ENCODE data around the gene STXBP6. TPM values are rescaled to one million over a fixed set of nuclear protein-coding genes. Genes with fewer than 3 reads are reported as not detected.

STXBP6 gene
- total RNA-seq, 4 donors from 2014 or later = 10.7 to 62.8 (median 55.9) TPM

DNA sequence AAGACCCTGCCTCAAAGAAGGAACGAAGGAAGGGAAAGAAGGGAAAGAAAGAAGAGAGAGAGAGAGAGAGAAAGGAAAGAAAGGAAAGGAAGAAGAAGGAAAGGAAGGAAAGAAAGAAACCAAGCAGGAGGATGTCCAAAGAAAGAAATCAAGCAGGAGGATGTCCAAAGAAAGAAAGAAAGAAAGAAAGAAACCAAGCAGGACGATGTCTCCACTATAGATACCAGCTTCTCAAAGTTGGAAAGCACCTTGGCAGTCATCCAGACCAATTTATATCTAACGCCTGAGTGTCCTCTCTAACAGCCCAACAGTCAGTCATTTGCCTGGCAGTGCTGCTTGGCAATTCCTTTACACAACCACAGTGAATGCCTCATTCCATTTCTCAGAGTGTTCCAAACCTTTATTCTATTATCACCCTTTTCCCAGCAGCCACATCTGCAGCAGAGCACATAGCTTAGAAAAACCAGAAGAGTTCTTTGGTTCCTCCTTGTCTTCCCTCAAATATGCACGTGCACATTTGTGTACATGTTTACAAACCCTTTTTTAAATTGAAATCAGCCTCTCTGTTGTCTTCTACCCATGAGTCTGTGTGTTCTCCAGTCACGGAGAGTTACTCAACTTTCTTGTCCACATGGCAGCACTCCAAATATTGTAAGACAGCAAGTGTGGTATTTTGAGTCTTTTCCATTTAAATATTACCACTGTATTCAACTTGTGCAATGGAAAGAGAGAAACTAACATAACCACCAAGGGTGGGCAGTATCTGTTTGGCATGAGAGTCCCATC, 138.4 kb downstream of the STXBP6 start:
- H3K4me3 ChIP-seq = no peak overlapping the region
- DNase-seq = no peak
- TF ChIP-seq, protein P1, sequence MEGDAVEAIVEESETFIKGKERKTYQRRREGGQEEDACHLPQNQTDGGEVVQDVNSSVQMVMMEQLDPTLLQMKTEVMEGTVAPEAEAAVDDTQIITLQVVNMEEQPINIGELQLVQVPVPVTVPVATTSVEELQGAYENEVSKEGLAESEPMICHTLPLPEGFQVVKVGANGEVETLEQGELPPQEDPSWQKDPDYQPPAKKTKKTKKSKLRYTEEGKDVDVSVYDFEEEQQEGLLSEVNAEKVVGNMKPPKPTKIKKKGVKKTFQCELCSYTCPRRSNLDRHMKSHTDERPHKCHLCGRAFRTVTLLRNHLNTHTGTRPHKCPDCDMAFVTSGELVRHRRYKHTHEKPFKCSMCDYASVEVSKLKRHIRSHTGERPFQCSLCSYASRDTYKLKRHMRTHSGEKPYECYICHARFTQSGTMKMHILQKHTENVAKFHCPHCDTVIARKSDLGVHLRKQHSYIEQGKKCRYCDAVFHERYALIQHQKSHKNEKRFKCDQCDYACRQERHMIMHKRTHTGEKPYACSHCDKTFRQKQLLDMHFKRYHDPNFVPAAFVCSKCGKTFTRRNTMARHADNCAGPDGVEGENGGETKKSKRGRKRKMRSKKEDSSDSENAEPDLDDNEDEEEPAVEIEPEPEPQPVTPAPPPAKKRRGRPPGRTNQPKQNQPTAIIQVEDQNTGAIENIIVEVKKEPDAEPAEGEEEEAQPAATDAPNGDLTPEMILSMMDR (IDR thresholded peaks at IDR 0.05) = no peak
- TF ChIP-seq POLR2A (IDR thresholded peaks at IDR 0.05) = no peak
- no peaks in the 10 kb centered on the region for H3K36me3 ChIP-seq
- H3K27ac ChIP-seq = no peak overlapping the region
- H3K4me1 ChIP-seq = peaks cover 0 to 25% (median 0%) of the 10 kb centered on the region in 4 donors
- no peaks in the 10 kb centered on the region for H3K9me3 ChIP-seq
- H3K27me3 ChIP-seq = no peaks in the 10 kb centered on the region

DNA sequence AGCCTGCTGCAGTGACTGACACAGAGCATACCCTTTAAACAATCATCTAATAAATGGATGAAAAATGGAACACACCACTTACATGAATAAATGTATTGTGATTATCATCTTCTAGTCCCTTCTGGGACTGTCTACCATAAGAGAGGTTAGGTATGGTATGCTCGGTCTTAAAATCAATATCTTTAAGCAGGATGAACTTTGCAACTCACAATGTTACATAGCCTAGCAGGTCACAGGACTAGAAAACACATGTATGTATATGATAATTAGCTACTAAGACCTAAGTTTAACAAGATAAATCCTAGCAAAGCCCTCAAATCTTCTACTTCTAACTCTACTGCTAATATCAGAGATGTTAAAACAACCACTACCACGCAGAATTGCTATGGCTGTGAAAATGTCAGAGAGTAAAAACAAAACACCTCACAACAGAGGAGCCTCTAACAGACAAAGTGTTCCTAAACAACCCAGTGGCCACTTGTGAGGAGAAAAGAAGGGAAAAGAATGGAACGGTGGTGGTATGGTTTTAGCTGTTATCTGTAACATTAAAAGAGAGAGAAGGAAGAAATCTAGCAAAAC, 139.4 kb downstream of the STXBP6 start:
- Histone ChIP-seq H3K36me3 (no peaks in the 10 kb centered on the region), H3K27me3 (no peaks in the 10 kb centered on the region), H3K9me3 (no peaks in the 10 kb centered on the region), H3K4me1 (peaks cover 0 to 25% (median 0%) of the 10 kb centered on the region in 4 donors), H3K27ac (no peak overlapping the region), H3K4me3 (no peak overlapping the region)
- DNase-seq = no peak
- no peak for TF ChIP-seq POLR2A (IDR thresholded peaks at IDR 0.05)
- TF ChIP-seq, protein P1 (IDR thresholded peaks at IDR 0.05) = no peak

DNA sequence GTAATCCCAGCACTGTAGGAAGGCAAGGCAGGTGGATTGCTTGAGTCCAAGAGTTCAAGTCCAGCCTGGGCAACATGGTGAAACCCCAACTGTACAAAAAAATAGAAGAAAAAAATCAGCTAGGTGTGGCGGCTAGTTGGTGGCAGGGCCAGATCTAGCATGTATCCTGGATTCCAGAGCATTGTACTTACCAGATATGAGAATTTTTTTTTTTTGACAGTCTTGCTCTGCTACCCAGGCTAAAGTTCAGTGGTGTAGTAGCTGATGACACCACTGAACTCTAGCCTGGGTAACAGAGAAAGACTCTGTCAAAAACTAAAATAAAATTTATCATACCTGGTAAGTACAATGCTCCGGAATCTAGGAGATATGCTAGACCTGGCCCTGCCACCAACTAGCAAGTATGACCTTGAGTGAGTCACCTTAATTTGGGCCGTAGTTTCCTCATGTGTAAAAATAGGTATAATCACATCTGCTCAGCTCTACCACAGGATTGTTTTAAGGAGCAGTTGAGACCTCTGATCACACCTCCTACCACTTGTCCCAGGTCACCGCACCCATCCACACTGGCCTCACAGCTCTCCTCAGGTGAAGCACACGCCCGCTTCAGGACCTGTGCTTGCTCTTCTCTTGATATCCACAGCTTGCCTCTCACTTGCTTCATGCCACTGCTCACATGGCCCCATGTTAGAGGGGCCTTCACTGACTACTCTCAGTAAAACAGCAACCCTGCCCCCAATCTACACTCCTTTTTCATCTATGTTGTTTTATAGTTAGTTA, 140.2 kb downstream of the STXBP6 start:
- Histone ChIP-seq H3K4me3 (no peak overlapping the region), H3K27me3 (no peaks in the 10 kb centered on the region), H3K4me1 (peaks cover 0 to 25% (median 0%) of the 10 kb centered on the region in 4 donors), H3K36me3 (no peaks in the 10 kb centered on the region), H3K9me3 (no peaks in the 10 kb centered on the region), H3K27ac (no peak overlapping the region)
- TF ChIP-seq, protein P1 (IDR thresholded peaks at IDR 0.05) = no peak
- no peak for DNase-seq

DNA sequence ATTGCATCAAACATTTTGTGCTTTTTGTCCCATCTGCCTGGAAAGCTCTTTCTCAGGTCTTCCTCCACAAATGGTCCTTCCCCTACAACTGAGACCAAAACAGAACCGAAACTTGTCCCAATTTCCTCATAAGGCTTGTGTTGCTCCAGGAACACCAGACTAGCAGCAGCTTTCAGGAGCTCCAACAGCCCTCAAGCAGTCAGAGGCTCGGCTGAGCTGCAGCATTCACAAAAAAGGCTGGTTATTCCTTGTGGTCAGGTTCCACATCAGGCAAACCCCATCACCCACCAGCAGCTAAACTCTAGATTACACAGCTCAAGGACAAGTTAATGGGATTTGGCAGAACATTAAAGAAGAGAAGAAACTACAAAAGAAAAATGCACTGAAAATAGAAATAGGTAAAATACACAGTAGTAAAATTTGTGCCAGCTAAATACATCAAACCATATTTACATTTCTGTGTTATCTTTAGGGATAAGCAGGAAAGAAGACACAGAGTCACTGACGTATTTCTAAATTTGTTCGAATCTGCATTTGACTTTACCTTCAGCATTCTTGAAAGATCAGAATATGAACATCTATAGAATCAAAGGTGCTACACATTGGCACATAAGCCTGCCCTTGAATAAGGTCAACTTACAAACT, 141.2 kb downstream of the STXBP6 start:
- TF ChIP-seq, protein P1 (IDR thresholded peaks at IDR 0.05) = no peak
- no peak for TF ChIP-seq POLR2A (IDR thresholded peaks at IDR 0.05)
- no peak for DNase-seq
- Histone ChIP-seq H3K9me3 (no peaks in the 10 kb centered on the region), H3K4me3 (no peak overlapping the region), H3K27ac (no peak overlapping the region), H3K36me3 (no peaks in the 10 kb centered on the region), H3K27me3 (no peaks in the 10 kb centered on the region), H3K4me1 (peaks cover 0 to 25% (median 0%) of the 10 kb centered on the region in 4 donors)

DNA sequence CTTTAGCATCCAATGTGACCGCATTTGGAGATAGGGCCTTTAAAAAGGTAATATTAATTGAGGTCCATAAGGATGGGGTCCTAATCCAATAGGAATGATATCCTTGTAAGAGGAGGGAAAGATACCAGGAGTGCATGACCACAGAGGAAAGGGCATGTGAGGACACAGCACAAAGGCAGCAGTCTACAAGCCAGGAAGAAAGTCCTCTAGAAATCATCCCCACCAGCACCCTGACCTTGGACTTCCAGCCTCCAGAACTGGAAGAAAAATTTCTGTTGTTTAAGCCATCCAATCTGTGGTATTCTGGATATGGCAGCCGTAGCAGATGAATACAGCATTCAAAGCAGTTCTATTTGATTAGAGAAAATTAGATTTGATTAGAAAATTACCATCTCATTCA, 145.4 kb downstream of the STXBP6 start:
- Histone ChIP-seq H3K36me3 (no peaks in the 10 kb centered on the region), H3K27me3 (no peaks in the 10 kb centered on the region), H3K4me3 (no peak overlapping the region), H3K9me3 (no peaks in the 10 kb centered on the region), H3K4me1 (peaks cover 0 to 6% (median 2%) of the 10 kb centered on the region in 4 donors), H3K27ac (no peak overlapping the region)
- no peak for DNase-seq
- no peak for TF ChIP-seq POLR2A (IDR thresholded peaks at IDR 0.05)
- TF ChIP-seq, protein P1 (IDR thresholded peaks at IDR 0.05) = no peak
